Fibroblast of lung (primary cell): ENCODE data around the gene GREB1.

ENCODE experiments used
- EZH2 ChIP-seq: IDR thresholded peaks from 2 replicates; pipeline ENCODE4 v1.5.1; 2012; ENCODE audit warnings: low read length, control low read depth, mild to moderate bottlenecking; ENCODE audit errors: missing control alignments
- TF ChIP-seq, protein P1 (sequence below), 2 donors: IDR thresholded peaks in 1 of 2; conservative IDR thresholded peaks in 1 of 2; 1 replicate in 1 of 2; 2 replicates in 1 of 2; pipeline ENCODE4 v1.5.1; 2011 to 2012; ENCODE audit warnings: low read length in 2 of 2, control low read depth in 1 of 2, inconsistent platforms in 1 of 2, low read depth in 1 of 2, mild to moderate bottlenecking in 1 of 2

DNA sequence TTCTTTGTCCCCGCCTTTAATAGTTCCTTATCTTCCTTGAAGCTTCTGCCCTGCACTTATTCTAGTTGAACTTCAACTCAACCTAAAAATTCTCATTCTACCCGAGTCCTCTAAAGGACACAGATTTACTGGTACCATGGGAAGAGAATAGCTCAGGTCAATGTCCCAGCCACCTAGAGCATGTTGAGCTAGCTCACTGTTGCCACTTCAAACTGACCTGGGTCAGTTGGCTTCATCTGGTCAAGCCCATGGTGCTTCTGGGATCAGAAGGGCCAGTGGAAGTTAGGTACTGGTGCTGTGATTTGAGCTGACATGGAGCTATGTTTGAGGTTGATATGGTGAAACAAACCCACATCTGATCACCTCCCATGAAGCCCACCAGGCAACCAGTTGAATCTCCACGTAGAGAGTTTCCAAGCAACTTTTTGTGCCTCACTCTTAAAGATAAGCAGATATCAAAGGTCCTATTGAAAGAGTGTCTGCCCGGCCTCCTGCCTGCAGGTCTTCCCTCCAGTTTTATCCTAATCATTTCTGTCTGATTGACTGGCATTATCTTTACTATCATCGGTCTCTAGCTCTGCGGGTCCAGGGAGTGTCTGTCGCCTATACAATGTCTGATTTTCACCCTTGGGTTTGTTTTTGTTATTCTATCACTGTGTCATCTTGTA is 17.2 kb downstream of the GREB1 start:
- TF ChIP-seq, protein P1, sequence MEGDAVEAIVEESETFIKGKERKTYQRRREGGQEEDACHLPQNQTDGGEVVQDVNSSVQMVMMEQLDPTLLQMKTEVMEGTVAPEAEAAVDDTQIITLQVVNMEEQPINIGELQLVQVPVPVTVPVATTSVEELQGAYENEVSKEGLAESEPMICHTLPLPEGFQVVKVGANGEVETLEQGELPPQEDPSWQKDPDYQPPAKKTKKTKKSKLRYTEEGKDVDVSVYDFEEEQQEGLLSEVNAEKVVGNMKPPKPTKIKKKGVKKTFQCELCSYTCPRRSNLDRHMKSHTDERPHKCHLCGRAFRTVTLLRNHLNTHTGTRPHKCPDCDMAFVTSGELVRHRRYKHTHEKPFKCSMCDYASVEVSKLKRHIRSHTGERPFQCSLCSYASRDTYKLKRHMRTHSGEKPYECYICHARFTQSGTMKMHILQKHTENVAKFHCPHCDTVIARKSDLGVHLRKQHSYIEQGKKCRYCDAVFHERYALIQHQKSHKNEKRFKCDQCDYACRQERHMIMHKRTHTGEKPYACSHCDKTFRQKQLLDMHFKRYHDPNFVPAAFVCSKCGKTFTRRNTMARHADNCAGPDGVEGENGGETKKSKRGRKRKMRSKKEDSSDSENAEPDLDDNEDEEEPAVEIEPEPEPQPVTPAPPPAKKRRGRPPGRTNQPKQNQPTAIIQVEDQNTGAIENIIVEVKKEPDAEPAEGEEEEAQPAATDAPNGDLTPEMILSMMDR (conservative IDR thresholded peaks at IDR 0.05 in 1 of 2, IDR thresholded peaks at IDR 0.05 in 1 of 2; ENCODE audit: low read depth in 1 of 2, low read length in 2 of 2) = no peak
- TF ChIP-seq EZH2 = no peak
